ENCODE results near the gene FAM131C.

DNA sequence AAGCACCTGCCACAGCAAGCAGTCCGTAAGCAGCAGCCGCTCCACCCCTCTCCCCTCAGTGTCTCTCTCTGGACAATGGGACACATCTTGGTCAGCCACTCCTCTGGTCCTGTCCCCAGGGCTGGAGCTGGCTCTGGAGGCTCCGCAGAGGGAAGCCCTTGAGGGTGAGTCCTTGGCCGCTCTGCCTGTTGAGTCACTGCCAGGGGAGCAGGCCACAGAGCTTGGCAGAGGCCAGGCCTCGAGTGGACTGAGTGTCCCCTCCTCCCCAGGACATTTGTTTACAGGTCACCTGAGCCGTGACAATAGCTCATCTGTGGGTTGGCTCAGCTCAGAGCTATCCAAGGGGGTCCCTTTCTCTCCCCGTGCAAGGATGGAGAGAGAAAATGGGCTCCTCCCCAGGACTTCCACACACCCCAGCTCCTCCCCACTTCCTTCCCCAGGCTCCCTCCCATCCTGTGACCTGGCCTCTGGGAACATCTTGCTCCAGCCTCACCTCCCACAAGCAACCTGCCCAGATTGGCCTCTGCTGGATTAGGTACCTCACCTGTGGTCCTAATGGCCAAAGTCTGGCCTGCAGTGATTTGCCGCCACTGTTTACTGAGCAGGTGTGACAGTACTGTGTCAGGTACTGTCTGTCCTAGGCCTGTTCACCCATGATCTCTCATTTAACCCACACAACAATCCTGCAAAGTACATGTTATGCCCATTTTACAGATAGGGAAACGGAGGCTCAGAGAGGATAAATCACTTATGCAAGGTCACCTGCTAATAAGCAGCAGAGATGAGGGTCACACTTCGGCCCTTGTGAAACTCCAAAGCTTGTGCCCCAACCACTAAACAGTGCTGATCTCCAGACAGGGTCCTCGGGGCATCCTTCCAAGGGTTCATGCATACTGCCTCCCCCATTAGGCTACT is 4.8 kb downstream of the FAM131C start:
- TF ChIP-seq, protein P1, sequence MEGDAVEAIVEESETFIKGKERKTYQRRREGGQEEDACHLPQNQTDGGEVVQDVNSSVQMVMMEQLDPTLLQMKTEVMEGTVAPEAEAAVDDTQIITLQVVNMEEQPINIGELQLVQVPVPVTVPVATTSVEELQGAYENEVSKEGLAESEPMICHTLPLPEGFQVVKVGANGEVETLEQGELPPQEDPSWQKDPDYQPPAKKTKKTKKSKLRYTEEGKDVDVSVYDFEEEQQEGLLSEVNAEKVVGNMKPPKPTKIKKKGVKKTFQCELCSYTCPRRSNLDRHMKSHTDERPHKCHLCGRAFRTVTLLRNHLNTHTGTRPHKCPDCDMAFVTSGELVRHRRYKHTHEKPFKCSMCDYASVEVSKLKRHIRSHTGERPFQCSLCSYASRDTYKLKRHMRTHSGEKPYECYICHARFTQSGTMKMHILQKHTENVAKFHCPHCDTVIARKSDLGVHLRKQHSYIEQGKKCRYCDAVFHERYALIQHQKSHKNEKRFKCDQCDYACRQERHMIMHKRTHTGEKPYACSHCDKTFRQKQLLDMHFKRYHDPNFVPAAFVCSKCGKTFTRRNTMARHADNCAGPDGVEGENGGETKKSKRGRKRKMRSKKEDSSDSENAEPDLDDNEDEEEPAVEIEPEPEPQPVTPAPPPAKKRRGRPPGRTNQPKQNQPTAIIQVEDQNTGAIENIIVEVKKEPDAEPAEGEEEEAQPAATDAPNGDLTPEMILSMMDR (conservative IDR thresholded peaks at IDR 0.05 in 1 of 2, IDR thresholded peaks at IDR 0.05 in 1 of 2; ENCODE audit: low read depth in 1 of 2, low read length in 2 of 2), result no peak
- no peak for TF ChIP-seq EZH2 (IDR thresholded peaks at IDR 0.05; ENCODE audit: low read length, missing control alignments)

All from fibroblast of lung (primary cell).